K562 (cell line): ENCODE measurements around the gene LNPEP. TPM values are rescaled to one million over a fixed set of nuclear protein-coding genes. Genes with fewer than 3 reads are reported as not detected.

ENCODE experiments used
- KDM4B ChIP-seq, 2 experiments: fragments of 450-650 bp in 1 of 2; sonication (generic) in 1 of 2; IDR thresholded peaks; 2 replicates each; pipeline ENCODE4 v1.6.1; 2016 to 2017; ENCODE audit warnings: borderline replicate concordance in 2 of 2, antibody characterized with exemption in 1 of 2, low read depth in 1 of 2, mild to moderate bottlenecking in 1 of 2
- MGA ChIP-seq: fragments of 450-650 bp; IDR thresholded peaks from 2 replicates; pipeline ENCODE4 v1.6.1; 2016; ENCODE audit warnings: mild to moderate bottlenecking, moderate library complexity
- NCOA2 ChIP-seq, 2 experiments: fragments of 450-650 bp; IDR thresholded peaks; 2 replicates each; pipeline ENCODE4 v1.6.1; 2018; ENCODE audit warnings: mild to moderate bottlenecking in 2 of 2, moderate library complexity in 1 of 2; ENCODE audit not compliant: partially characterized antibody in 2 of 2
- RAD51 ChIP-seq: fragments of 450-650 bp; IDR thresholded peaks from 2 replicates; pipeline ENCODE4 v1.7.1; 2016; ENCODE audit warnings: low read depth, mild to moderate bottlenecking, borderline replicate concordance
- polyA plus RNA-seq, 8 experiments: library from polyadenylated mRNA; depleted of rRNA in 4 of 8; stranded (reverse) in 5 of 8; unstranded in 3 of 8; fragments of >200 nt; fragmentation: Nextera tagmentation in 2 of 8; fragmentation: Illumina TruSeq in 1 of 8; extraction: Ambion mirVana in 2 of 8; extraction: Trizol in 1 of 8; gene quantifications; 2 replicates each; pipeline versions ENCODE4 v1.2.1 to v1.2.3, GENCODE V29; 2011 to 2014; ENCODE audit warnings: inconsistent platforms in 1 of 8, missing spikeins in 1 of 8
- total RNA-seq, 7 experiments: library from RNA; depleted of rRNA in 6 of 7; stranded (reverse); fragments of >200 nt in 6 of 7; fragmentation: Illumina TruSeq in 2 of 7; extraction: Trizol in 2 of 7; gene quantifications; 2 replicates each; pipeline versions ENCODE4 v1.2.1 to v1.2.3, GENCODE V29; 2011 to 2021; ENCODE audit warnings: low replicate concordance in 1 of 7

Gene LNPEP
- total and polyA plus RNA-seq, 9 of the 15 experiments (the other 6 are each of a cell fraction or from before 2014, with no cell fraction given): 2.6 to 27.9 (median 11.2) TPM

- TF ChIP-seq MGA: no peak
- TF ChIP-seq NCOA2 (IDR thresholded peaks at IDR 0.05; ENCODE audit: partially characterized antibody in 2 of 2): no peak
- TF ChIP-seq RAD51: no peak
- no peak for TF ChIP-seq KDM4B (IDR thresholded peaks at IDR 0.05; ENCODE audit: borderline replicate concordance in 2 of 2, low read depth in 1 of 2)
These were observed 67.1 kb downstream of the LNPEP start (continued) for GRCh38 chr5:97002983-97003382.
